Right cardiac atrium (tissue), 5 donors: ENCODE measurements around the gene BHMT2. TPM values are rescaled to one million over a fixed set of nuclear protein-coding genes. Genes with fewer than 3 reads are reported as not detected.

Experiments used
- ATAC-seq, 2 donors: fragments of 200-7000 bp; cut with Tn5 transposase; one replicate each; pipeline versions ENCODE4 v1.8.0 to v1.9.1; 2020; ENCODE audit warnings: moderate library complexity in 2 of 2, mild to moderate bottlenecking in 1 of 2
- DNase-seq, 3 donors: peaks; one replicate each; pipeline ENCODE4 v3.0.0-alpha.2; 2020
- H3K27ac ChIP-seq: one replicate; pipeline ENCODE4 v1.5.1; 2013; ENCODE audit warnings: mild to moderate bottlenecking, low read length, control low read depth, moderate library complexity
- H3K27me3 ChIP-seq: one replicate; pipeline ENCODE4 v1.6.1; 2013; ENCODE audit not compliant: control insufficient read depth, insufficient read depth
- H3K4me1 ChIP-seq: one replicate; pipeline ENCODE4 v1.6.1; 2013; ENCODE audit warnings: low read length; ENCODE audit not compliant: control insufficient read depth, insufficient read depth
- H3K4me3 ChIP-seq: one replicate; pipeline ENCODE4 v1.5.1; 2013; ENCODE audit warnings: low read length, control low read depth
- H3K9me3 ChIP-seq: one replicate; pipeline ENCODE4 v1.6.1; 2013; ENCODE audit warnings: low read length; ENCODE audit not compliant: control insufficient read depth
- WGBS: extraction: QIAGEN DNeasy Blood & Tissue Kit; methylation state at CpG from one replicate; pipeline ENCODE4 v1.1.7; 2013; 5-methylcytosine and 5-hydroxymethylcytosine counted together
- intact Hi-C, 4 donors: fragments of 100-400 bp; cut with DNase I; formaldehyde crosslinking; loops; one replicate each; pipeline versions ENCODE4 v1.11.0 to v1.14.0; 2022 to 2023
- polyA plus RNA-seq: library from polyadenylated mRNA; stranded (reverse); fragments of 200-250 nt; gene quantifications from one replicate; pipeline ENCODE4 v1.2.3, GENCODE V29; 2013
- total RNA-seq, 4 donors: library from RNA; stranded (reverse); fragmentation: NEBNext Ultra II Directional; extraction: Animal tissue kit (Norgen Biotek cat#: 25700); gene quantifications; one replicate each; pipeline ENCODE4 v1.2.1, GENCODE V29; 2021
- donor health status: healthy with polysubstance abuse.
- donor health status: DM: no; HTN: yes; CAD: no.
- donor health status: DM: no; HTN: no; CAD: no.
- donor health status: DM: no; HTN: yes; CAD: no; lungs with severe emphysema.
- donor health status: DM: yes; HTN: yes; CAD: no.

The BHMT2 gene
- total and polyA plus RNA-seq, 5 donors: 16.4 to 40.3 (median 20.4) TPM

GRCh38 chr5:79093762-79094161 lies 24.2 kb downstream of the BHMT2 start:
- no peaks in the 10 kb centered on the region for H3K4me1 ChIP-seq
- H3K27ac ChIP-seq: no peak overlapping the region
- intact Hi-C loops: no loop called here
- 58% methylated on average over 3 of the region's 3 CpGs for WGBS
- H3K9me3 ChIP-seq: no peaks in the 10 kb centered on the region
- ATAC-seq (no peak), DNase-seq (no peak)
- no peak overlapping the region for H3K4me3 ChIP-seq
- no peaks in the 10 kb centered on the region for H3K27me3 ChIP-seq

DNA sequence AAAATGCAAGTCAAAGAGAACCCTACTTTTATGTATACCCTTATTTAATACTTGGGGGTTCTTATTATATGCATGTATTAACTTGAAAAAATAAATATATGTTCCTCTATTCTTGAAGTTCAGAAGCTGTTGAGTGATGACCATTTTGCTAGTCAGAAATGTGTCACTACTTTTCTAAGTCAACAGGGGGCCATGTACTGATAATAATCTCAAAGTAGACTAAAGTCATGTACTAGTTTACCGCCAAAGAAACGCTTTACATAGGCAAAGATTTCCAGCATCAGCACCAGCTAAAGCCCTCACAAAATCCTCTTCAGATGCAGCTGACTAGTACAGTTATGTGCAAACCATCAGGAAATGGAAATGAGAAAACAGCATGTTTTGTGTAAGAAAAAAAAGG lies 36.3 kb downstream of the BHMT2 start:
- 94% methylated on average over 2 of the region's 2 CpGs for WGBS
- ATAC-seq (no peak), DNase-seq (no peak)
- Histone ChIP-seq H3K27ac (no peak overlapping the region), H3K27me3 (no peaks in the 10 kb centered on the region), H3K4me3 (no peak overlapping the region), H3K9me3 (no peaks in the 10 kb centered on the region), H3K4me1 (no peaks in the 10 kb centered on the region)
- intact Hi-C loops: no loop called here

GRCh38 chr5:79107020-79107796 lies 37.6 kb downstream of the BHMT2 start:
- H3K4me1 ChIP-seq: no peaks in the 10 kb centered on the region
- no peak overlapping the region for H3K4me3 ChIP-seq
- WGBS: 52% methylated on average over 7 of the region's 7 CpGs
- DNase-seq: no peak
- no peak overlapping the region for H3K27ac ChIP-seq
- H3K27me3 ChIP-seq: no peaks in the 10 kb centered on the region
- peak in 1 of 2 donors; percentile 46 for ATAC-seq
- intact Hi-C loops: no loop called here
- H3K9me3 ChIP-seq: no peaks in the 10 kb centered on the region

DNA sequence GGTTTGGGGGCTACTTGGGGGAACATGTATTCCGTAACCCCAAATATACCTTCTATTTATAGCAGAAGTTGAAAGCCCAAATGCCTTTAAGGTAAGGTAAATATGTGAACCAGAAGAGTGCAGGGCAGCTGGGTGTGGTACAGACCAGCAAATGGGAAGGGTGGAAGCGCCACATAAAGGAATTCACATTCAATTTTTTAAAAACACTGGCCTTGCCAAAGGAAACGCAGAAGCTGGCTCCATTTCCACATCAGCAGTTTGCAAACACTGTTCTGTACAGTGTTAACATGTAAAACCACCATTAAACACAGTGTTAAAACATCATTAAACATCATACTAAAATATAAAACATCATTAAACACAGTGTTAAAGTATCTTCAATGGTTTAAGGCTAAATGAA lies 38.5 kb downstream of the BHMT2 start:
- DNase-seq (no peak), ATAC-seq (peak in 1 of 2 donors; percentile 35)
- Histone ChIP-seq H3K27me3 (no peaks in the 10 kb centered on the region), H3K4me1 (no peaks in the 10 kb centered on the region), H3K9me3 (no peaks in the 10 kb centered on the region), H3K27ac (no peak overlapping the region), H3K4me3 (no peak overlapping the region)
- 63% methylated on average over 3 of the region's 3 CpGs for WGBS
- intact Hi-C loops: no loop called here

DNA sequence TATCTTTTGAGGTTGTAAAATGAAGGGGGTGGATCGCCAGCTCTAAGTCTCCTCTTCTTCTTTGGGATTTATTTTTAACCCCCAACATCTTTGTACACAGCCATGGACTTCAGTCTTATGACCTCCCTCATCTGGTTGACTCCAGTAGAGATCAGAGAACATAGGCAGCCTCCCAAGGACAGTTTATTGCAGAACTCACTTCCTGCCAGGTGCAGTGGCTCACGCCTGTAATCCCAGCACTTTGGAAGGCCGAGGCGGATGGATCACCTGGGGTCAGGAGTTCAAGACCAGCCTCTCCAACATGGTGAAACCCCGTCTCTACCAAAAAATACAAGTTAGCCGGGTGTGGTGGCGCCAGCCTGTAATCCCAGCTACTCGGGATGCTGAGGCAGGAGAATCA lies 39.2 kb downstream of the BHMT2 start:
- DNase-seq (no peak), ATAC-seq (no peak)
- H3K4me3 ChIP-seq: no peak overlapping the region
- WGBS: 84% methylated on average over 8 of the region's 8 CpGs
- H3K9me3 ChIP-seq: no peaks in the 10 kb centered on the region
- H3K4me1 ChIP-seq: no peaks in the 10 kb centered on the region
- no peak overlapping the region for H3K27ac ChIP-seq
- H3K27me3 ChIP-seq: no peaks in the 10 kb centered on the region
- intact Hi-C loops: no loop called here

DNA sequence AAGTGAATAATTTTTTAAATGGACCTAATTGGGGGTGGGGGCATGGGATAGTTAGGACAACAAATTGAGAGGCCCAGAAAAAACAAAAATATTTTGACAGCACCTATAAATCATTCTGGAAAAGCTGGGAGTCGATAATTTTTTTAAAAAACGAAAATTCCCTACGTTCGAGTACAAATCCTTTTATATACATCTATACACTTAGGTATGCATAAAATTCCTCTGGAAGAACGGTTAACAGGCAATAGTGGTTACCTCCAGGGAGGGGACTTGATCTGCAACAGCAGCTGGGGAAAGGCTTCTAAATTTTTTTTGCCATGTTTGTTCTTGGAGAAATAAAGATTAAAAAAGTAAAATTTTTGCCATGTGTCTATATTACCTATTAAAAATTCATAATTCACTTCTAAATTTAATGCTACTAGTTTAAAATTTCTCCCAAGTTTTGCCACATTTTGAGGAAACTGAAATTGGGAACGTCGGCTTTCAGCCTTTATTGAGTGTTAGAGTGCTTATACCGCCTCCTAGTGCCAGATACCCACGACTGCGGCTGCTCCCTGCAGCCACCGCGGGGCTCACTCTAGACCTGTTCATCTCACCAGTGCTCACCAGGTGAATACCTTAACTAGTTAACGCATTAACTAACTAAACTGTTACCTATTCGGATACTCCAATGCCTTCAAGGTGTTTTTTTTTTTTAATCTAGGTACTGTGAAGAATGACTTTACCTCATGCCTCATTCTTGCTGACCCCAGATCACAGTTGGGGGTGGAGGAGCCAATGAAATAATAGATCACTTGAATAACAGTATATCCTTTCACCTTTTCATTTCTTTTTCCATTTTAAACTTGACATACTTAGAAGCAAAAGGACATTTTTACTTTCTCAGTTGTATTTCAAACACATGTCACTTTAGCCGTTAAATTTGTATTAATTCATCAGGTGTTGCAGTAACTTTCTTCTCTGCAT lies 40.2 kb downstream of the BHMT2 start:
- Histone ChIP-seq H3K4me3 (no peak overlapping the region), H3K27me3 (no peaks in the 10 kb centered on the region), H3K27ac (no peak overlapping the region), H3K9me3 (no peaks in the 10 kb centered on the region), H3K4me1 (no peaks in the 10 kb centered on the region)
- DNase-seq (peak in 1 of 3 donors; percentile 67), ATAC-seq (no peak)
- intact Hi-C loops: no loop called here
- WGBS: 50% methylated on average over 15 of the region's 15 CpGs

GRCh38 chr5:79111387-79111959 lies 41.9 kb downstream of the BHMT2 start, which contains the start of gene BHMT:
BHMT (plus strand) TSS chr5:79111809; CDS start chr5:79111886, 77 bp downstream.
- intact Hi-C loops: no loop called here
- no peaks in the 10 kb centered on the region for H3K4me1 ChIP-seq
- peak within 1 kb of the TSS; percentile 4 for H3K4me3 ChIP-seq
- no peaks in the 10 kb centered on the region for H3K27me3 ChIP-seq
- 22% methylated on average over 32 of the region's 32 CpGs for WGBS
- H3K9me3 ChIP-seq: no peaks in the 10 kb centered on the region
- H3K27ac ChIP-seq: no peak within 1 kb of the TSS
- ATAC-seq: peak; percentile 46 to 53
- DNase-seq: peak in 1 of 3 donors; percentile 39

DNA sequence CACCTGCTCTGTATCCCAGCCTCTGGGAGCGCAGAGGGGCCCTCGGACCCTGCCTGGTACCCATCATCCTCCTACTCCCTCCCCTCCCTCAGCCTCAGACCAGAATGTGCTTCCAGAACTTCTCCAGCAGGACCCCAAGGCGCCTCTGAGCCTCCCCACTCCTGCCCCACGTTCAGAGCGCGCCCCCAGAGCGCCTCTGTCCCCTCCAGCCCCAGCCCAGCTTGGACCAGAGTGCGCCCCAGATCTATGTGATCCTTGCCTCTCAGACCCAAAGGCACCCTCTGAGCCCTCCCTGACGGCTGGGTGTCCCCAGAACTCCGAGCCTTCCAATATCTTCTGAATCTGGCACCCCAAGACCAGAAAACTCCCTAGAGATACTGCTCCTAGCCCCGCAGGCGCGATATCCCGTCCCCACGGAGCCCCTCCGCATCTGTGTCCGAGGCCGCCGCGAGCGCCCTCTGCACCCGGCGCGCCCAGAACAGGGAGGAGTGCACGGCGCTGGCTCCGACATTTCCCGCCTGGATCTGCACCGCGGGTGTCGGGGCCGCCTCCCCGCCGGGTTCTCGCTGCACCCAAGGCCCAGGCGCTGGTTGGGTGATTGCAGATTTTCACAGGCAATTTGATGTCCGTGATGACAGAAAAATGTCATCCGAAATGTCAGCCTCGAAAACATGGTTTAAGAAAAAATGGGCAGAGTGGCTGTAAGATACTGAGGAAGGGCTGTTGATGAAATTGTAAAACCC lies 42.6 kb downstream of the BHMT2 start:
- DNase-seq: peak in 1 of 3 donors; percentile 55
- Histone ChIP-seq H3K4me1 (no peaks in the 10 kb centered on the region), H3K4me3 (peak overlapping the region; percentile 4), H3K27me3 (no peaks in the 10 kb centered on the region), H3K9me3 (no peaks in the 10 kb centered on the region), H3K27ac (no peak overlapping the region)
- WGBS: 7% methylated on average over 39 of the region's 39 CpGs
- peak; percentile 64 to 67 for ATAC-seq
- intact Hi-C loops: no loop called here

GRCh38 chr5:79112703-79113058 lies 43.1 kb downstream of the BHMT2 start:
- Histone ChIP-seq H3K4me3 (no peak overlapping the region), H3K4me1 (no peaks in the 10 kb centered on the region), H3K27ac (no peak overlapping the region), H3K9me3 (no peaks in the 10 kb centered on the region), H3K27me3 (no peaks in the 10 kb centered on the region)
- intact Hi-C loops: no loop called here
- 83% methylated on average over 5 of the region's 5 CpGs for WGBS
- no peak for ATAC-seq
- DNase-seq: no peak

DNA sequence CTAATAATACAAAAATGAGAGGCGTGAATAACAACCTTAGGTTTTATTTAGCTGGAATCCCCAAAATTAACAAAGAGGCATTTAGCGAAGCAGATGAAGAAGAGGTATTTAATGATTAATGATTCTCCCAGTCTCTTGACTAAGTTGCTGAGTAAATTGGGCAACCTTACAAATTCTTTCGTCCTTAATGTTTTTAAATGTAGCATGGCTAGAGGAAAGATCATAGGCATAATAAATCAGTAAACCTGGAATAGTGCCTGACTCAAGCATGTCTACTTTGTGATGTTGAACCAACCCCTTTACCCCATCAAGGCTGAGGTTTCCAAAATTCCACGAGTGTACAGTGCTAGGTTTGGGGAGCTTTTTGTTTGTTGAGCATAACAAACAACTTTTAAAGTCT lies 49.9 kb downstream of the BHMT2 start:
- DNase-seq (no peak), ATAC-seq (no peak)
- no peaks in the 10 kb centered on the region for H3K4me1 ChIP-seq
- 90% methylated on average over 4 of the region's 4 CpGs for WGBS
- H3K27me3 ChIP-seq: no peaks in the 10 kb centered on the region
- no peaks in the 10 kb centered on the region for H3K9me3 ChIP-seq
- H3K4me3 ChIP-seq: no peak overlapping the region
- intact Hi-C loops: no loop called here
- no peak overlapping the region for H3K27ac ChIP-seq
